Measurements from ENCODE around the gene DCAF5.

The DCAF5 gene

DNA sequence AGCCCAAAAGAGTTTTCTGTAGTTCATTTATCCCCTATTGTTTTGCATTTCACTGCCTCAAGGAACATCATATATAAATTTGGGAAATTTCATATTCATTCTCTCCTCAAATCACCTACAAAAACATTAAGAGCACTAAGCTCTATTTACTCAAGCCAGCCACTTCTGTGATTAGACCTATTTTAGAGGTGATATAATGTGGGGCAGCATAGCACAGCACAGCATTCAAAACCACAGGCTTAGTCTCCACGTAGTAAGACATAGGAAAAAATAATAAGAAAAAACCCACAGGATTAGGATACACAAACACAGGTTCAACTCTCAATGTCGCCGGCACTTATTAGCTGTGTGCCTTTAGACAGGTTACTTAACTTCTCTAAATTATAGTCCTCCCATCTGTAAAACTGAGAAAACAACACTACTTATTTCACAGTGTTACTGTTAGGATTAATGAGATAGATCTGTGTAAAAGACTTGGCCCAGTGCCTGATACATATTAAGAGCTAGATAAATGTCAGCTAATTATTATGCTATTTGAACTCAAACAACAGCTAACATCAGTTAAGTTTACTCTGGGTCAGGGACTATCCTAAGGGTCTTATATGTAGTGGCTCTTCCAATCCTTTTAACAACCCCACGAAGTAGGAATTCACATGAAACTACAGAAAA lies 20.3 kb downstream of the DCAF5 start:
- no peak for DNase-seq (ENCODE audit: low spot score)

DNA sequence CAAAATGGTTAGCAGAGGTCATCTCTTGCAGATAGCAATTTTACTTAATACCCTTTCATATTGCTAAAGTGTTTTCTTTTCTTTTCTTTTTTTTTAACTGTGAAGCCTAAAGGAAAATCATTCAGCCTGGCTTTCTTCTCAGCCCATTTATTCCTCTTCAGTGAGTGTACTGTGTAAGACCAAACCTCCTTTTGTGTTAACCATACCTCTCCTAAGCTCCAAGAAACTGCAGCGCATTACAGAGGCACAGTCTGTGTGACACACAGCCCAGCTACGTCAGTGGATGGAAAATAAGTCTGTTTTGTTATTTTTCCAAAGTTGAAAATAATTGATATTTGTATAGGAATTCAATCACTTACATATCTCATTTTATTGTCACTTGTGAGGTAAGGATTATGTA lies 21.7 kb downstream of the DCAF5 start:
- H3K4me1 Mint-ChIP-seq (ENCODE audit: low read depth) = peaks cover 25% of the 10 kb centered on the region
- H3K27me3 Mint-ChIP-seq (ENCODE audit: low read depth) = no peaks in the 10 kb centered on the region
- no peak overlapping the region for H3K4me3 Mint-ChIP-seq
- no peak overlapping the region for H3K27ac Mint-ChIP-seq
- H3K36me3 Mint-ChIP-seq (ENCODE audit: low read depth) = no peaks in the 10 kb centered on the region
- no peak for DNase-seq (ENCODE audit: low spot score)
- no peaks in the 10 kb centered on the region for H3K9me3 Mint-ChIP-seq

More for the DNA sequence above, 20.3 kb downstream of the DCAF5 start:
- H3K27ac Mint-ChIP-seq = no peak overlapping the region
- peaks cover 24% of the 10 kb centered on the region for H3K4me1 Mint-ChIP-seq (ENCODE audit: low read depth)
- H3K9me3 Mint-ChIP-seq = no peaks in the 10 kb centered on the region
- H3K27me3 Mint-ChIP-seq (ENCODE audit: low read depth) = no peaks in the 10 kb centered on the region
- peaks cover 2% of the 10 kb centered on the region for H3K36me3 Mint-ChIP-seq (ENCODE audit: low read depth)
- H3K4me3 Mint-ChIP-seq = no peak overlapping the region

DNA sequence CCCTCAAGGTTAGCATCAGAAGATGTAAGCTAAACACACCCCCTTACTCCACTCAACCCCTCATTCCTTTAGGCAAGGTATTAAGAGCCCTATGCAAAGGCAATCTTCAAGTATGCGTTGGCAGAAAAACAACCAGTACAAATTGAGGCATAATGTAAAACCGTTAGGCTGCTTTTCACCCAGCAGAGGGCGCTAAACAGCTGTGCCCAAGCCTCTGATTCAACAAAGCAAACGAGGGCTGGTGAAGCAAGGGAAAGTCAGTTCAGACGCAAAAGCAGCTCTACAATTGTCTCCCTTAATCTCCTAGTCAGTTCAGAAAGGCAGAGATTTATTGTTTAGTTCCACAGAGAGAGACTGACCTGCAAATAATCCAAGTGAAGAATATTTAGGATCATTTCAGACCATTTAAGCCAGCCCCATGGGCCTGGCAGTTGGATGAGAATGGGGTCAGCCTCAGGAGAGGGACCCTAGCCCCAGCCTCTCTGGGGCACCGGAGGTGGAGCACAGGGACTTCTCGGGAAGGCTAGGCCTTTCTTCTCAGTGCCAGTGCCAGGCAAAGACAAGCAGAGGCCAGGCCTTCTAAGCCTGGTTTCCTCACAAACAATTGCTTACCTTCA lies 23.5 kb downstream of the DCAF5 start:
- H3K36me3 Mint-ChIP-seq (ENCODE audit: low read depth) = no peaks in the 10 kb centered on the region
- no peak overlapping the region for H3K4me3 Mint-ChIP-seq
- H3K27ac Mint-ChIP-seq = no peak overlapping the region
- no peaks in the 10 kb centered on the region for H3K27me3 Mint-ChIP-seq (ENCODE audit: low read depth)
- peaks cover 26% of the 10 kb centered on the region for H3K4me1 Mint-ChIP-seq (ENCODE audit: low read depth)
- no peaks in the 10 kb centered on the region for H3K9me3 Mint-ChIP-seq
- peak; percentile 54 for DNase-seq (ENCODE audit: low spot score)

DNA sequence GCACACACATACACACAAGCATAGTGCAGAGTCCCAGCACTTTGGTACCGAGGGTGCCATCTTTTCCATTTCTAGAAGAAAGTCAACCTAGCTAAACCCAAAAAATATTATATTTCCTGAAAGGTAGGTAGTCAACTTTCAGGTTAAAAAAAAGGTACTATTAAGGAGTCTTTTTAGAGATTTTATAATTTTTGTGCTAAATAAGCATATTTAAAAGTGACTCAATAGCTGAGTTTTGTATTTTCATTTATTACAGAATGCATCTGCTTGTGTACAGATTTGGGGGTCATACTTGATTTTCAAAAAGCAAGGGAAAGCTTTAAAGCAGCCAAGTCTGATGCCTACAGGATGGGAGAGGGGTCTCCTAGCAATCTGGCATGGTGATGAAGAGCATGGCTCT lies 34.6 kb downstream of the DCAF5 start:
- no peak overlapping the region for H3K4me3 Mint-ChIP-seq
- H3K36me3 Mint-ChIP-seq (ENCODE audit: low read depth) = peaks cover 25% of the 10 kb centered on the region
- H3K9me3 Mint-ChIP-seq = no peaks in the 10 kb centered on the region
- peaks cover 17% of the 10 kb centered on the region for H3K4me1 Mint-ChIP-seq (ENCODE audit: low read depth)
- DNase-seq (ENCODE audit: low spot score) = no peak
- no peak overlapping the region for H3K27ac Mint-ChIP-seq
- no peaks in the 10 kb centered on the region for H3K27me3 Mint-ChIP-seq (ENCODE audit: low read depth)

DNA sequence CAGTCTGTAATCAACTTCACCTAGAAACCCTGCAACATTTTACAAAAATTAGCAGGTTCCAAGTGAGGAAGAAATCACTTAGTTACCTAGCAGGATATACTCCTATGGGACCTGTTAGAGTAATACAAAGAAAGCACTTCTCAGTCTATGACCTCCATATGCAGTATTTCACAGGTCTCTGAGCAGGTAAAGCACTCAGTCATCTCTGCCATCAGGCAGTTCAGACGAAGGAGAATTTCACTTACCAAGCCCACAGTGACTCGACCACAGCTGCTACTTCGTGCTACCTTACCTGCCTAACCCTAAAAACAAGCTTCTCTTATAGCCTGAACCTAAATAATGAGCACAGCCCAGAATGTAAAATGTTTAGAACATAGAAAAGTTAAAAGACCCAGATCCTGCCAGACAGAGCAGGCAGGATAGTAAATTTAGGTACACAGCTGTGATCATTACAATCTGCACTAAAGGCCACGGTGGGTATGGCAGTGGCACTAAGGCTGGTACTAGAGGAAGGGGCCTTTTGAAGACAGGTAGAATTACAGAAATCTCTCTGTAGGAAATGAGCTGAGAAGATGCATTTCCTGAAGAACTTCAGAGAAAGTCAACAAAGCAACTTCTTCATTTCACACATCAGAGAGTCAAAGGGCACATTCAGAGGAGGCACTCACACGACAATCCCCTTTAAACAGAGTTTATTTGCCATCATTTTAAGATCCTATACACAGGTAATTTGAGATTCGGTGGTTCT lies 35.7 kb downstream of the DCAF5 start:
- no peak for DNase-seq (ENCODE audit: low spot score)
- Mint-ChIP-seq H3K27ac (peak overlapping the region; percentile 6), H3K4me1 (ENCODE audit: low read depth) (peaks cover 17% of the 10 kb centered on the region), H3K36me3 (ENCODE audit: low read depth) (peaks cover 25% of the 10 kb centered on the region), H3K4me3 (no peak overlapping the region), H3K27me3 (ENCODE audit: low read depth) (no peaks in the 10 kb centered on the region), H3K9me3 (no peaks in the 10 kb centered on the region)

DNA sequence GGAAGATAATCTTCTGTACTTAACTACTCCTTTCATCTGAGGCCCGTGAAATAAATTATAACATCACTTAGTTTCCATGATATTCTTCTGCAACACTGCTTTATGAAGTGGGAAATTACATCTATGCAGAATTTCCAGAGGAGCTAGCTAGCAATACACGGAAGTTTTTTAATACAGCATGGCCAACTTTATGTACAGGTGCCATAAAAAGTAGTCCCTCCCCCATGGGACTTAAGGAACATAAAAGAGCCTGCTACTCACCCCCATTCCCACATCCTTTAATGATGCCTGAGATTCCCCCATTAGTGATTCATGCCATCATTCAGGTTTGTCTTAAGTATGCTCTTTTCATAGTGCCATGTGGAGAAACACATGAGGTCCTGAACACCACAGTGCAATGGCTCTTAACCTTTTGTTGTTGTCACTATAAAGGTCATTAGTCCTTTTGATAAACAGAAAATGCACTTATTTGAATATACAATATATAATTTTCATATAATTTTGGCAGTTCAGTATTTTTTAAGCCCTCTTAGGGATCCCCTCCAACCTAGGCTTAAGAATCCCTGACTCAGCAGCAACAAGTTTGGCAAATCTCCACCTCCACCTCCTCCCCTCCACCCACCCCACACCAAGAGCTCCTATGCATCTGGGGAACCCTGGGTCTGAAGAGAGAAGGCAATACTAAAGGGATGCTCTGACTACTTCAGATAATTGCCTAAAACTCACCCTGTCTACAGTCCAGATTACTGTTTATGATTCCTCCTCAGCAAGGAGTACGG lies 37.3 kb downstream of the DCAF5 start:
- H3K27ac Mint-ChIP-seq = no peak overlapping the region
- no peak overlapping the region for H3K4me3 Mint-ChIP-seq
- no peak for DNase-seq (ENCODE audit: low spot score)
- H3K4me1 Mint-ChIP-seq (ENCODE audit: low read depth) = peaks cover 15% of the 10 kb centered on the region
- no peaks in the 10 kb centered on the region for H3K27me3 Mint-ChIP-seq (ENCODE audit: low read depth)
- H3K36me3 Mint-ChIP-seq (ENCODE audit: low read depth) = peaks cover 26% of the 10 kb centered on the region
- no peaks in the 10 kb centered on the region for H3K9me3 Mint-ChIP-seq

DNA sequence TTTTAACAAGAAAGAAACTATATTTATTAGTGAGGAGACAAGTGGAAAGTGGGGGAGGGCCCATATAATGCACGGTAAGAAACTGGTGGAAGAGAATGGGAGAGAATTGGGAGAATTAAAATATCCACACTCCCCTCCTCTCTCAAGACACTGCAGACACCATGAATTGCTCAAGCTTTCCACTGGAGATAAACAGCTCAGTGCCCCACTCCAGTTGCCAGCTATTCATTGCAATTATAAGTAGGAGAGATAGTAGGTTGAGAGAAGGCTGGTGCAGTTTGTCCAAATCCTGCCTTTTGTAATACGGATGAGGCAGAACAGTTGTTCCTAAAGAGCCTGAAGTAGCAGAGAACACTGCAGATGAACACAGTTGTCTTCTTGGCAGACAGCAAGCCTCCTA lies 38.2 kb downstream of the DCAF5 start:
- Mint-ChIP-seq H3K9me3 (no peaks in the 10 kb centered on the region), H3K4me1 (ENCODE audit: low read depth) (peaks cover 12% of the 10 kb centered on the region), H3K36me3 (ENCODE audit: low read depth) (peaks cover 26% of the 10 kb centered on the region), H3K27ac (no peak overlapping the region), H3K4me3 (no peak overlapping the region), H3K27me3 (ENCODE audit: low read depth) (no peaks in the 10 kb centered on the region)
- DNase-seq (ENCODE audit: low spot score) = no peak

DNA sequence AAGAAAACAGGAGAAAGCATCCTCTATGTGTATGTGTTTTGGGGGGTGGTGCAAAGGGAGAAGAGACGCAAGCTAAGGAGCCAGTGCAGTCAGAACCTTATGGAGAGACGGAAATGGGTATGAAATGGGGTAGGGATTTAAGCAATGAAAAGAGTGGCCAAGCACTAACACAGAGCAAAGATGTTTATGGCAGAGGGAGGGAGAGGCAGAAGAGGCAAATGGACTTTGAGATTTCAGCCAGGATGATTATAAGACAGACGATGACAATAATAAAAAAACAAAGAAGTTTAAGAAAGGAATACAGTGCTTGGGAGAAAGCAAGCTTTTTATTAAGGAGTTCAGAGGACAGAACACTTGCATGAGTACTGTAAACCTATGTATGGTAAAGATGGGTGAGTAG lies 44.6 kb downstream of the DCAF5 start:
- DNase-seq (ENCODE audit: low spot score) = no peak
- Mint-ChIP-seq H3K4me1 (ENCODE audit: low read depth) (no peaks in the 10 kb centered on the region), H3K27me3 (ENCODE audit: low read depth) (no peaks in the 10 kb centered on the region), H3K9me3 (no peaks in the 10 kb centered on the region), H3K36me3 (ENCODE audit: low read depth) (peaks cover 11% of the 10 kb centered on the region), H3K4me3 (no peak overlapping the region), H3K27ac (no peak overlapping the region)

DNA sequence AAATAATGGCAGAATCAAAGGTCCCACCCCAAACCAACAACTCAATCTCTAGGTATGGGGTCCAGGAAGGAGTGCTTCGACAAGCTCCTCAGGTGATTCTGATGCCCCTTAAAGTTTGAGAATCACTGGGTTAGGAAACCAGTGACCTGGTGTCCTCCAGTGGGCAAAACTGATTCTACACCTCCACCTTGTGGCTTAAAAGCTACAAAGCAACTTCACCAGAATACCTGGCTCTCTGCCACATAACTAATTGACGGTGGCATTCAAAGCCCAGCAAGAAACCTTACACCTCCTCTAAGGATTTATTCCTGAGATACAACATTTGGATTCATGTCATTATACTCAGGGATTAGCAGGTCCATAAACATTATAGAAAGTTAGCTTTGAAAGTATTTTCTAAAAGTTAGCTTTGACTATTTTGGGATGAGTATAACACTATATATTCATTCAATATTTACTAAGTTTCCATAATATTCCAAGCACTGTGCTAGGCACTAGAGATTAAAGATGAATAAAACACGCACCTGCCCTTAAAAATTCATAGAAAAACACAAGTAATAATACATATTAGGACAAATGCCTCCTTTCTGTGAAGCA lies 45.4 kb downstream of the DCAF5 start:
- Mint-ChIP-seq H3K9me3 (no peaks in the 10 kb centered on the region), H3K36me3 (ENCODE audit: low read depth) (peaks cover 11% of the 10 kb centered on the region), H3K27ac (no peak overlapping the region), H3K27me3 (ENCODE audit: low read depth) (no peaks in the 10 kb centered on the region), H3K4me3 (no peak overlapping the region), H3K4me1 (ENCODE audit: low read depth) (no peaks in the 10 kb centered on the region)
- no peak for DNase-seq (ENCODE audit: low spot score)

DNA sequence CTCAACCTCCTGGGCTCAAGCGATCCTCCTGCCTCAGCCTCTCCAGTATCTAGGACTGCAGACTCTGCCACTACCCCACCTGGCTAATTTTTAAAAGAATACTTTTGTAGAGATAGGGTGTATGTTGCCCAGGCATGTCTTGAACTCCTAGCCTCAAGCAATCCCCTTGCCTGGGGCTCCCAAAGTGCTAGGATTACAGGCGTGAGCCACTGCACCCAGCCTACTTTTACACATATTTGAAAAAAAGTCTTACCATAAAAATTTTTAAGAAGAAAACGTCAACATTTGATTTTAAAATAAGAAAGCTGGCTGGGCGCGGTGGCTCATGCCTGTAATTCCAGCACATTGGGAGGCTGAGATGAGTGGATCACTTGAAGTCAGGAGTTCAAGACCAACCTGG lies 46.5 kb downstream of the DCAF5 start:
- Mint-ChIP-seq H3K4me3 (no peak overlapping the region), H3K27me3 (ENCODE audit: low read depth) (no peaks in the 10 kb centered on the region), H3K27ac (no peak overlapping the region), H3K9me3 (no peaks in the 10 kb centered on the region), H3K36me3 (ENCODE audit: low read depth) (peaks cover 9% of the 10 kb centered on the region), H3K4me1 (ENCODE audit: low read depth) (peaks cover 3% of the 10 kb centered on the region)
- DNase-seq (ENCODE audit: low spot score) = no peak

DNA sequence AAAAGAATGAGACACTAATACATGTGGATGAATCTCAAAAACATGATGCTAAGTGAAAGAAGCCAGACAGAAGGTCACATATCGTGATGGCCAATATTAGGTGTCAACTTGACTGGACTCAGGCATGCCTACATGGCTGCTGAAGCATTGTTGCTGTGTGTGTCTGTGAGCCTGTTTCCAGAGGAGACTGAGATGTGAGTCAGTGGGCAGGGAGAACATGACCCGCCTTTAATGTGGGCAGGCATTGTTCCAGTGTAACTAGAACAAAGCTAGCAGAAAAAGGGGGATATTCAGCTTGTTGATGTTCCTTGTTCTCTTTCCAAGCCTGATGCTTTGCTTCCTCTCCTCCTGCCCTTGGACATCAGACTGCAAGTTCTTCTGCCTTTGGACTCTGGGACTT lies 47.6 kb downstream of the DCAF5 start:
- Mint-ChIP-seq H3K27me3 (ENCODE audit: low read depth) (no peaks in the 10 kb centered on the region), H3K9me3 (no peaks in the 10 kb centered on the region), H3K4me1 (ENCODE audit: low read depth) (peaks cover 6% of the 10 kb centered on the region), H3K4me3 (no peak overlapping the region), H3K27ac (no peak overlapping the region), H3K36me3 (ENCODE audit: low read depth) (peaks cover 6% of the 10 kb centered on the region)
- DNase-seq (ENCODE audit: low spot score) = no peak

DNA sequence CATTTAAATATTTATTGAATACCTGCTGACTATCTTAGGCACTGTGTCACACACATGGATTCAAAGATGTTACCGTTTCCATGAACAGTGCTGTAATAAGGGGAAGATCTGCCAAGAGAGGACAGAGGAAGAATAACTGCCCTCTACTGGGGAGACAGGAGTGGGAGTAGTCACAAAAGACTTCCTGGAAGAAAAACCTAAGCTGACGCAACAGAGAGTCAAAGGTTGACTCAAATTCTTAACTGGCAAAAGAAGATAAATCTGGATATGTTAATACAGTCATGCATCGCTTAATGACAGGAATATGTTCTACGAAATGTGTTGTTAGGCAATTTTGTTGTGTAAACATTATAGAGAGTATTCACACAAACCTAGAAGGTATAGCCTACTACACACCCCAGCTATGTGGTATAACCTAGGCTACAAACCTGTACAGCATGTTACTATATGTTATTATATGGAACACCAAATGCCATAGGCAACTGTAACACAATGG lies 51.5 kb downstream of the DCAF5 start:
- H3K27ac Mint-ChIP-seq = peak overlapping the region; percentile 51
- peaks cover 8% of the 10 kb centered on the region for H3K4me1 Mint-ChIP-seq (ENCODE audit: low read depth)
- no peak overlapping the region for H3K4me3 Mint-ChIP-seq
- H3K27me3 Mint-ChIP-seq (ENCODE audit: low read depth) = no peaks in the 10 kb centered on the region
- H3K36me3 Mint-ChIP-seq (ENCODE audit: low read depth) = peaks cover 7% of the 10 kb centered on the region
- no peaks in the 10 kb centered on the region for H3K9me3 Mint-ChIP-seq
- DNase-seq (ENCODE audit: low spot score) = no peak

DNA sequence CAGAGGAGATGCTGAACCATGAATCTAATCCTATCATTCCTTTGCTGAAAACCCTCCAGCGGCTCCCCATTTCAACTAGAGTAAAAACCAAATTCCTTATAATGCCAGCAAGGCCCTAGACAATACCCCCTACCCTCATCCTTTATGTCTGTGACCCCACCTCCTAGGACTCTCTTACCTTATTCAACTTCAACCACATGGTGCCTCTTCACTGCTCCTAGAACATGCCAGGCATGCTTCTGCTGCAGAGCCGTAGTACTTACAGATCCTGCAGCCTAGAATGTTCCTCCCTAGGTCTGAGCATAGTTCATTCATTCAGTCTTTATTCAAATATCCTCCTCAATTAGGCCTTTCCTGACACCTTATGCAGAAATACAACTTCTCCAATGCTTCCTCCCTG lies 54.9 kb downstream of the DCAF5 start:
- Mint-ChIP-seq H3K4me3 (no peak overlapping the region), H3K27me3 (ENCODE audit: low read depth) (no peaks in the 10 kb centered on the region), H3K36me3 (ENCODE audit: low read depth) (peaks cover 11% of the 10 kb centered on the region)

More for the DNA sequence above, 54.9 kb downstream of the DCAF5 start:
- H3K9me3 Mint-ChIP-seq = no peaks in the 10 kb centered on the region
- no peak overlapping the region for H3K27ac Mint-ChIP-seq
- DNase-seq (ENCODE audit: low spot score) = no peak
- H3K4me1 Mint-ChIP-seq (ENCODE audit: low read depth) = peaks cover 17% of the 10 kb centered on the region
